PC-9 (cell line): ENCODE measurements around the gene ZNF699. TPM values are rescaled to one million over a fixed set of nuclear protein-coding genes. Genes with fewer than 3 reads are reported as not detected.

Experiments
- BruUV-seq: library from RNA; stranded (reverse); fragments of 400-500 nt; replicated peaks from 2 replicates; lab custom pipeline; 2021; lab: Mats Ljungman, UMichigan
- CTCF ChIA-PET: fragments of 300-600 bp; sonication (Branson Sonifier 250); formaldehyde crosslinking; loops from one replicate; lab custom pipeline; 2022; ENCODE audit warnings: antibody characterized with exemption; lab: Charles Lee
- POLR2A ChIA-PET: fragments of 300-600 bp; sonication (Branson Sonifier 250); formaldehyde crosslinking; loops from one replicate; lab custom pipeline; 2022; ENCODE audit warnings: antibody characterized with exemption; ENCODE audit not compliant: unreplicated experiment; lab: Charles Lee
- DNase-seq, 2 experiments: peaks; one replicate each; pipeline versions ENCODE4 v3.0.0 to v3.0.0-alpha.2; 2015 to 2022; ENCODE audit warnings: mixed read lengths in 1 of 2
- H2AFZ ChIP-seq: fragments of 200-600 bp; sonication (generic); 2 replicates; pipeline ENCODE4 v1.8.1; 2017; ENCODE audit warnings: antibody characterized with exemption
- H3F3A ChIP-seq: fragments of 200-600 bp; sonication (generic); 2 replicates; pipeline ENCODE4 v1.8.1; 2017; ENCODE audit warnings: antibody characterized with exemption, mild to moderate bottlenecking, low read depth; ENCODE audit not compliant: insufficient read depth
- H3K27ac ChIP-seq: fragments of 200-600 bp; sonication (generic); 2 replicates; pipeline ENCODE4 v1.6.1; 2016; ENCODE audit warnings: mixed run types
- H3K27me3 ChIP-seq: fragments of 200-600 bp; sonication (generic); 2 replicates; pipeline ENCODE4 v1.6.1; 2016; ENCODE audit warnings: low read depth, mixed run types; ENCODE audit not compliant: insufficient read depth
- H3K36me3 ChIP-seq: fragments of 200-600 bp; sonication (generic); 2 replicates; pipeline ENCODE4 v1.6.1; 2016; ENCODE audit warnings: low read depth, mixed run types
- H3K4me1 ChIP-seq: fragments of 200-600 bp; sonication (generic); replicated peaks from 2 replicates; pipeline ENCODE4 v1.6.1; 2016; ENCODE audit warnings: mixed run types; ENCODE audit not compliant: insufficient read depth
- H3K4me2 ChIP-seq: fragments of 200-600 bp; sonication (generic); 2 replicates; pipeline ENCODE4 v1.6.1; 2017; ENCODE audit warnings: mixed run types
- H3K4me3 ChIP-seq: fragments of 200-600 bp; sonication (generic); 2 replicates; pipeline ENCODE4 v1.6.1; 2016; ENCODE audit warnings: mixed run types
- H3K79me2 ChIP-seq: fragments of 200-600 bp; sonication (generic); 2 replicates; pipeline ENCODE4 v1.6.1; 2017; ENCODE audit warnings: low read depth, mixed run types
- H3K9me2 ChIP-seq: fragments of 200-600 bp; sonication (generic); 2 replicates; pipeline ENCODE4 v1.8.1; 2017; ENCODE audit warnings: mild to moderate bottlenecking; ENCODE audit not compliant: insufficient read depth
- H3K9me3 ChIP-seq: fragments of 200-600 bp; sonication (generic); 2 replicates; pipeline ENCODE4 v1.8.1; 2016; ENCODE audit warnings: low read depth; ENCODE audit not compliant: insufficient read depth
- H4K20me1 ChIP-seq: fragments of 200-600 bp; sonication (generic); 2 replicates; pipeline ENCODE4 v1.8.1; 2017; ENCODE audit not compliant: insufficient read depth
- CTCF ChIP-seq: fragments of 200-600 bp; sonication (generic); conservative IDR thresholded peaks from 2 replicates; pipeline ENCODE4 v1.6.1; 2017; ENCODE audit warnings: mixed run types, antibody characterized with exemption, mild to moderate bottlenecking, moderate library complexity
- EZH2 ChIP-seq: fragments of 200-600 bp; sonication (generic); IDR thresholded peaks from 2 replicates; pipeline ENCODE4 v1.8.0; 2017; ENCODE audit warnings: antibody characterized with exemption, low read depth
- intact Hi-C: fragments of 100-400 bp; cut with micrococcal nuclease; formaldehyde crosslinking; loops from one replicate; pipeline ENCODE4 v1.10.0; 2022; ENCODE audit not compliant: unreplicated experiment
- total RNA-seq: library from RNA; stranded (reverse); gene quantifications from 2 replicates; pipeline ENCODE4 v1.2.3, GENCODE V29; 2021

ZNF699 gene
- total RNA-seq, 1 experiment from 2014 or later: 2.2 TPM

- H3K4me1 ChIP-seq: no peaks in the 10 kb centered on the region
- no peak overlapping the region for H3K4me2 ChIP-seq
- H3K27ac ChIP-seq: no peak overlapping the region
- TF ChIP-seq CTCF (no peak), EZH2 (no peak)
- ChIA-PET POLR2A (no interaction called here), CTCF (no interaction called here)
- H3K9me2 ChIP-seq: no peaks in the 10 kb centered on the region
- H3K9me3 ChIP-seq: no peaks in the 10 kb centered on the region
- H3K27me3 ChIP-seq: peaks cover 30% of the 10 kb centered on the region; the same call in 1 of the 2 replicates
- no peaks in the 10 kb centered on the region for H3K79me2 ChIP-seq
- intact Hi-C loops: no loop called here
- no peak overlapping the region for H2AFZ ChIP-seq
- H3K4me3 ChIP-seq: no peak overlapping the region
- H4K20me1 ChIP-seq: no peaks in the 10 kb centered on the region
- H3K36me3 ChIP-seq: no peaks in the 10 kb centered on the region
- no peak for DNase-seq
- no TSS peak for BruUV-seq
- no peaks in the 10 kb centered on the region for H3F3A ChIP-seq
Measured at GRCh38 chr19:9251236-9251635, 58.4 kb downstream of the ZNF699 start.

- intact Hi-C loops: no loop called here
- BruUV-seq: no TSS peak
- Histone ChIP-seq H2AFZ (no peak within 1 kb of the TSS), H3K9me2 (no peaks in the 10 kb centered on the region), H3F3A (no peaks in the 10 kb centered on the region), H3K27ac (no peak within 1 kb of the TSS), H3K27me3 (peaks cover 31% of the 10 kb centered on the region; the same call in 1 of the 2 replicates), H4K20me1 (no peaks in the 10 kb centered on the region), H3K9me3 (no peaks in the 10 kb centered on the region), H3K36me3 (no peaks in the 10 kb centered on the region), H3K4me3 (no peak within 1 kb of the TSS), H3K4me1 (no peaks in the 10 kb centered on the region), H3K4me2 (no peak within 1 kb of the TSS), H3K79me2 (no peaks in the 10 kb centered on the region)
- no peak for DNase-seq
- POLR2A ChIA-PET: no interaction called here
- CTCF ChIA-PET: no interaction called here
- TF ChIP-seq CTCF (no peak), EZH2 (no peak)
Measured at GRCh38 chr19:9250630-9251029, 59.0 kb downstream of the ZNF699 start, which contains the start of gene OR7E24. Gene OR7E24, plus strand, starts transcription at chr19:9250930. Its CDS starts 114 bp downstream, at chr19:9251044.

Other genes starting within 250 kb of the ZNF699 start
- not detected in 2 replicates for gene OR1M1, start 222.8 kb downstream of the ZNF699 start, total RNA-seq
- gene OR7G2, start 202.4 kb downstream of the ZNF699 start, total RNA-seq: not detected in 2 replicates
- not detected in 2 replicates for gene OR7G1, start 194.1 kb downstream of the ZNF699 start, total RNA-seq
- not detected in 2 replicates for gene OR7G3, start 182.9 kb downstream of the ZNF699 start, total RNA-seq
- gene ZNF317, start 169.4 kb downstream of the ZNF699 start, total RNA-seq: 25.5 and 28.2 TPM in 2 replicates
- gene OR7D2, start 130.9 kb downstream of the ZNF699 start, total RNA-seq: not detected in 2 replicates
- gene OR7D4, start 90.2 kb downstream of the ZNF699 start, total RNA-seq: not detected in 2 replicates
- not detected in 2 replicates for gene OR7E24, start 58.9 kb downstream of the ZNF699 start, total RNA-seq
- gene ZNF559, start 14.3 kb upstream of the ZNF699 start, total RNA-seq: 10.5 and 12.5 TPM in 2 replicates
- gene ZNF177, start 53.2 kb upstream of the ZNF699 start, total RNA-seq: 0.38 and 0.55 TPM in 2 replicates
- gene ZNF266, start 125.7 kb upstream of the ZNF699 start, total RNA-seq: 13.8 and 14.9 TPM in 2 replicates
- gene ZNF560, start 188.8 kb upstream of the ZNF699 start, total RNA-seq: 2.4 and 2.7 TPM in 2 replicates
- 16.1 and 24.0 TPM in 2 replicates for gene ZNF426, start 228.8 kb upstream of the ZNF699 start, total RNA-seq